GM19099 (cell line): ENCODE data around the gene DOCK6.

ENCODE experiments used
- POLR2A ChIP-seq: IDR thresholded peaks from 3 replicates; pipeline ENCODE4 v1.6.1; 2011; ENCODE audit warnings: low read depth; ENCODE audit not compliant: insufficient read length; ENCODE audit errors: extremely low read depth

The DOCK6 gene

DNA sequence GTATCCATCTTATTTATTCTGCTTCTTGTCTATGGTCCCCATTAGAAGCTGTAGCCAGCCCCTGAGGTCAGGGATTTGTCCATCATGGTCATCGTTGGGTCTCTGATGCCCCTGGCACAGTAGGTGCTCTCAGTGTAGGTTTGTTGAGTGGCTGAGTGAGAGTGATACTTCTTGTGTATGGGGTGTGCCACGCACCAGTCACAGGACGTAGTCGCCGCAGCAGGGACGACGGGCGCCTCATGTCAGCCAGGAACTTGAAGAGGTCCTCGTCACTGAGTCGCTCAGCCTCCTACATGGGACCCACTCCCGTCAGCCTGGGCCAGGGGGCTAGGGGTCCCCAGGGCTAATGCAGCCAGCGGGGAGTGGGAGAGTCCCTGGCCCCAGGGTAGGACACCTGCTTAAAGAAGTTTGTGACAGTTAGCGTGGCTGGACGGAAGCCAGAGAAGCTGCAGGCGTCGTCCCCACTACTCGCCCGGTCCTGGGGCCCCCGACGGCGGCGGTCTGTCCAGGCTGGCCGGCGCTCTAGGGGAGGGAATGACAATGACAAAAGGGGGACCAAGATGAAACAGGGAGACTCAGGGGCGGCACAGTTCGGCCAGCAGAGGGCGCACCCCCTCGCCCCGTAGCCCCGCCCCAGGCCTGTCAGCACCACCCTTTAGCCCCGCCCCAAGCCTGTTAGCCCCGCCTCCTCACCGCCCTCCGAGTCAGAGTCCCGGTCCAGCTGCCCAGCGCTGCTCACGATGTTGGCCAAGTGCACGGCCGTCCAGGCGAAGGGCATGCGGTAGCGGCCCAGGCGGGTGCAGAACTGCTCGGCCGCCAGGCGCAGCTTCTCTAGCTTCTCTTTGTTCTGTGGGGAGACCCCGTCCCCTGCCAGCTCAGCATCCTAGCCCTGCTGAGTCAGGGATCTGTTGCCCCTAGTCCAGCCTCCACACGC lies 19.2 kb downstream of the DOCK6 start:
- TF ChIP-seq POLR2A, result no peak

DNA sequence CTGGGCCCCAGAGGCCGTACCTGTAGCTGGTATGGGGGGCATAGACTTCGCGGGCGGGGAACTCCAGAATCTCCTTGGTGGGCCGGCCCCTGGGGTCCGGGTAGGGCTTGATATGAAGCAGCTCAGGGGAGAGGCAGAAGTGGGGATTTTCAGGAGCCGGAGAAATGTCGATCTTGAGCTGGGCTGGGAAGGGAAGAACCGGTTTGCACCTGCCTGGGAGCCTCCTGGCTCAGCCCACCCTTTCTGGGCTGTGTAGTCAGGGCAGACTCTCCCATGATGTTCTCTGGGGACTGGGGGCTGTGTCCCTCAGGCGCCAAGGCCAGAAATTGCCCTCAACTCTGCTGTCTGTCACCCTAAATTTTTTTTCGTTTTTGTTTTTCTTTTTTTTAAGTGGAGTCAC lies 20.3 kb downstream of the DOCK6 start:
- no peak for TF ChIP-seq POLR2A

GRCh38 chr19:11240008-11240444 lies 22.3 kb downstream of the DOCK6 start:
- TF ChIP-seq POLR2A, result no peak

- no peak for TF ChIP-seq POLR2A
Observed at GRCh38 chr19:11239377-11240000, 22.8 kb downstream of the DOCK6 start, which contains the start of gene ANGPTL8. TSS of gene ANGPTL8 (plus strand) at chr19:11239619. CDS start at chr19:11239638, 19 bp downstream.

- no peak for TF ChIP-seq POLR2A
Observed at GRCh38 chr19:11238781-11239376, 23.4 kb downstream of the DOCK6 start.

GRCh38 chr19:11238041-11238440 lies 24.3 kb downstream of the DOCK6 start:
- no peak for TF ChIP-seq POLR2A

GRCh38 chr19:11237321-11237720 lies 25.0 kb downstream of the DOCK6 start:
- no peak for TF ChIP-seq POLR2A

- no peak for TF ChIP-seq POLR2A
Observed at GRCh38 chr19:11236324-11237301, 25.7 kb downstream of the DOCK6 start.

DNA sequence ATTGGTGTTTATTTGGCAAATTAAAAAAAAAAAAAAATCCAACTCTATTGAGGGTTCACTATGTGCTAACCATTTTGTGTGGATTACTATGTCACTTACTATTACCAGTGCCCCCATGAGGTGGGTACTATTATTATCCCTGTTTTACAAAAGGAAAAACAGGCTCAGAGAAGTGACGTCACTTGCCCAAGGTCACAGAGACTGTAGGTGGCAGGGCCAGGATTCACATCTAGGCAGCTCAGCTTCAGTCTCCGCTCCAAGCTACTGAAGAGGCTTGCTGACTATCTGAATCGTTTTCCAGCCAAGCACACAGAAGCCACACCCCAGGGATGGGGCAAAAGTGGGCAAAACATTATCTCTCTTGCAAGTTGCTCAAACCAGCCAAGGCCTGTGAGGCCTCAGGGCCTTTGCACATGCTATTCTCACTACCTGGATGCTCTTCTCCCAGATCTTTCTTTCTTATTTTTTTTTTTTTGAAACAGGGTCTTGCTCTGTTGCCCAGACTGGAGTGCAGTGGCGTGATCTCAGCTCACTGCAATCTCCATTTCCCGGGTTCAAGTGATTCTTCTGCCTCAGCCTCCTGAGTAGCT lies 27.7 kb downstream of the DOCK6 start:
- TF ChIP-seq POLR2A, result no peak

GRCh38 chr19:11233073-11233472 lies 29.3 kb downstream of the DOCK6 start:
- no peak for TF ChIP-seq POLR2A

DNA sequence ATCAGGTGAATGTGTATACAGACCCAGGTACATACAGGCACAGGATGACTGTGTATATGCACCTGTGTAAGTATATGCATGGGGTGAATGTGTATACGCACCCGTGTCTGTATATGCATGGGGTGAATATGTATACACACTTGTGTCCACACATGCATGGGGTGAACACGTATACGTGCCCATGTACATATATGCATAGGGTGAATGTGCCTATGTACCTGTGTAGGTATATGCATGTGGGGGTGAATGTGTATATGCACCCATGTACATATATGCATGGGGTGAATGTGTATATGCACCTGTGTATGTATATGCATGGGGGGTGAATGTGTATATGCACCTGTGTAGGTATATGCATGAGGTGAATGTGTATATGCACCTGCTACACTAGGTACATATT lies 29.8 kb downstream of the DOCK6 start:
- TF ChIP-seq POLR2A, result no peak

- no peak for TF ChIP-seq POLR2A
Observed at GRCh38 chr19:11230621-11231386, 31.5 kb downstream of the DOCK6 start.

DNA sequence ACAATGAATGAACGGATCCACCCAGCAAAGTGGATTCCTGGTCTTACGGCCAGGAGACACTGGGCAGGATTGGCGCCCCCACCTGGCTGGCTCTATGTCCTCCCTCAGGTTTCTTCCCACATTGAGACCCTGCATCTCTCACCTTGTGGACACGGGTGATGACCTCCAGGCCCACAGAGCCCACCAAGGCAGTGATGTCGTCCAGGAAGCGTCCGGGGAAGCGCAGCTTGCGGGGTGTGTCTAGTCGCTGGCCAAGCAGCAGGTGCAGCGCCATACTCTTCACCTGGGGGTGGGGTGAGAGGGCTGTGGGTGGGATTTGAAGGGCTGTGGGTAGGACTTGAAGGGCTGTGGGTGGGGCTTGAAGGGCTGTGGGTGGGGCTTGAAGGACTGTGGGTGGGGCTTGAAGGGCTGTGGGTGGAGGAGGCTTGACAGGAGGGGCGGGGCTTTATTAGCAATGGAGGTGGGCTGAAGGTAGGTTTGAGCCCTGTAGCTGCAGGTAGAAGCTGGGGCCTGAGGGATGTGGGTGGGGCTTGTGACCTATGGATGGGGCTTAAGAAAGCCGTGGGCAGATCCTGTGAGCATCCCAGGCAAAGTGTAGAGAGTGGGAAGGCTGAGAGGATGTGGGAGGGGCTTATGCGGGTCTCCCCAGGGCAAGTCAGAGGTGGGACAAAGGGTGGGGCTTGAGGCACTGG lies 35.0 kb downstream of the DOCK6 start:
- no peak for TF ChIP-seq POLR2A

DNA sequence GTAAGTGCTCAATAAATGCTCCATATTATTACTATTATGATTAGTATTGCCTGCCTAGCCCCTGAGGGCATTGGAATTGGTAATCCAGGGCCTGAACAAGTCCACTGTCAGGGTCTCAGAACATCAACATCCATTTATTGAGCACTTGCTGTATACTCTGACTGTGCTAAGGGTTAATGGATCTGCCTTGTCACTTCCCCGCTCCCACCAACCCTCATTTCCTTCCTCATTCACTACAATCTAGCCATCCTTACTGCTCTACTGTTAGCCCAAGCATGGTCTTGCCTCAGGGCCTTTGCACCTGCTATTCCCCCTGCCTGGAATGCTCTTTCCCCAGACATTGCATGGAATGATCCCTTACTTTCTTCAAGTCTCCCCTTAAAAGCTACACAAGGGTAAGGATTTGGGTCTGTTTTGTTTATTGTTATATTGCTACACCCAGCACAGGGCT lies 35.6 kb downstream of the DOCK6 start:
- no peak for TF ChIP-seq POLR2A
